Loucy (cell line): ENCODE data around the gene ARID1B.

ENCODE experiments used
- EZH2phosphoT487 ChIP-seq: fragments of 200-600 bp; IDR thresholded peaks from 2 replicates; pipeline ENCODE4 v1.6.1; 2018; ENCODE audit warnings: antibody characterized with exemption, mild to moderate bottlenecking, moderate library complexity, borderline replicate concordance
- TF ChIP-seq, protein P1 (sequence below): fragments of 200-600 bp; sonication (generic); conservative IDR thresholded peaks from 2 replicates; pipeline ENCODE4 v1.5.1; 2014; ENCODE audit warnings: mild to moderate bottlenecking, antibody characterized with exemption, low read length

DNA sequence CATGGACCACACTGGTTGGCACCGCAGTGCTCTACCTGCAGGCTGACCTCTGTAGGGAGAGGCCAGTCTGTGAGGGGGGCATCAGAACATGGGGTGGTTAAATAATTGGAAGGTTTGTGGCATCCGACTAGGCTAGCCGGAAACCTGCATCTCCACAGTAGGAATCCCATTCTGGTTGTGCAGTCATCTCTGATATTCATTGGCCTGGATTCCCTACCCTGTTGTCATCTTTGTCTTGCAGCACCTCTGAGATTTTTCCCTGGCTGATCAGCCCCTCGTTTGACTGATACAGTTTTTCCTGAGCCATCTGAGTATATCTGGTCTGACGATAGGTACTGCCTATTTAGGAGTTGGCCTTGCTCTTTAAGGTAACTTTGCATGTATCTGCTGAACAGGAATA lies 286.7 kb downstream of the ARID1B start:
- TF ChIP-seq, protein P1, sequence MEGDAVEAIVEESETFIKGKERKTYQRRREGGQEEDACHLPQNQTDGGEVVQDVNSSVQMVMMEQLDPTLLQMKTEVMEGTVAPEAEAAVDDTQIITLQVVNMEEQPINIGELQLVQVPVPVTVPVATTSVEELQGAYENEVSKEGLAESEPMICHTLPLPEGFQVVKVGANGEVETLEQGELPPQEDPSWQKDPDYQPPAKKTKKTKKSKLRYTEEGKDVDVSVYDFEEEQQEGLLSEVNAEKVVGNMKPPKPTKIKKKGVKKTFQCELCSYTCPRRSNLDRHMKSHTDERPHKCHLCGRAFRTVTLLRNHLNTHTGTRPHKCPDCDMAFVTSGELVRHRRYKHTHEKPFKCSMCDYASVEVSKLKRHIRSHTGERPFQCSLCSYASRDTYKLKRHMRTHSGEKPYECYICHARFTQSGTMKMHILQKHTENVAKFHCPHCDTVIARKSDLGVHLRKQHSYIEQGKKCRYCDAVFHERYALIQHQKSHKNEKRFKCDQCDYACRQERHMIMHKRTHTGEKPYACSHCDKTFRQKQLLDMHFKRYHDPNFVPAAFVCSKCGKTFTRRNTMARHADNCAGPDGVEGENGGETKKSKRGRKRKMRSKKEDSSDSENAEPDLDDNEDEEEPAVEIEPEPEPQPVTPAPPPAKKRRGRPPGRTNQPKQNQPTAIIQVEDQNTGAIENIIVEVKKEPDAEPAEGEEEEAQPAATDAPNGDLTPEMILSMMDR = no peak
- TF ChIP-seq EZH2phosphoT487 = no peak
